H9 (cell line): Measurements from ENCODE around the gene TFDP1. TPM values are rescaled to one million over a fixed set of nuclear protein-coding genes. Genes with fewer than 3 reads are reported as not detected.

Experiments
- DNase-seq: peaks from one replicate; pipeline ENCODE4 v3.0.0-alpha.2; 2017
- H2AFZ ChIP-seq: one replicate; pipeline ENCODE4 v1.6.1; 2013; ENCODE audit warnings: mild to moderate bottlenecking, low read length, control low read depth, moderate library complexity
- H2AK5ac ChIP-seq: 2 replicates; pipeline ENCODE4 v1.6.1; 2013; ENCODE audit warnings: low read length, control low read depth, mixed read lengths; ENCODE audit not compliant: insufficient read length
- H2BK120ac ChIP-seq: one replicate; pipeline ENCODE4 v1.6.1; 2013; ENCODE audit warnings: low read depth, mild to moderate bottlenecking, low read length, control low read depth, inconsistent platforms; ENCODE audit not compliant: poor library complexity, severe bottlenecking
- H2BK12ac ChIP-seq: 2 replicates; pipeline ENCODE4 v1.6.1; 2013; ENCODE audit warnings: low read length, control low read depth, mixed read lengths, low read depth; ENCODE audit not compliant: insufficient read length
- H2BK15ac ChIP-seq: 2 replicates; pipeline ENCODE4 v1.6.1; 2013; ENCODE audit warnings: low read depth, low read length, control low read depth
- H2BK20ac ChIP-seq: one replicate; pipeline ENCODE4 v1.6.1; 2013; ENCODE audit warnings: low read depth, mild to moderate bottlenecking, low read length, control low read depth, inconsistent platforms; ENCODE audit not compliant: poor library complexity, severe bottlenecking
- H2BK5ac ChIP-seq: 2 replicates; pipeline ENCODE4 v1.6.1; 2013; ENCODE audit warnings: low read length, control low read depth, mixed read lengths; ENCODE audit not compliant: insufficient read length
- H3K14ac ChIP-seq: 2 replicates; pipeline ENCODE4 v1.6.1; 2013; ENCODE audit warnings: low read length, control low read depth; ENCODE audit not compliant: insufficient read depth
- H3K18ac ChIP-seq: 2 replicates; pipeline ENCODE4 v1.6.1; 2013; ENCODE audit warnings: low read depth, mild to moderate bottlenecking, mixed read lengths, low read length, control low read depth; ENCODE audit not compliant: insufficient read length
- H3K23ac ChIP-seq: 2 replicates; pipeline ENCODE4 v1.6.1; 2013; ENCODE audit warnings: low read length, control low read depth, mixed read lengths, low read depth; ENCODE audit not compliant: insufficient read length
- H3K23me2 ChIP-seq: 2 replicates; pipeline ENCODE4 v1.6.1; 2013; ENCODE audit warnings: low read depth, mild to moderate bottlenecking, mixed read lengths, low read length, control low read depth; ENCODE audit not compliant: insufficient read length, poor library complexity, severe bottlenecking
- H3K27ac ChIP-seq: 2 replicates; pipeline ENCODE4 v1.5.1; 2013; ENCODE audit warnings: low read length, control low read depth, mixed read lengths, low read depth; ENCODE audit not compliant: insufficient read length
- H3K27me3 ChIP-seq: 2 replicates; pipeline ENCODE4 v1.6.1; 2013; ENCODE audit warnings: low read length, control low read depth, inconsistent platforms; ENCODE audit not compliant: insufficient read depth
- H3K4ac ChIP-seq: 2 replicates; pipeline ENCODE4 v1.6.1; 2013; ENCODE audit warnings: low read depth, mild to moderate bottlenecking, control low read depth, inconsistent platforms, low read length, moderate library complexity
- H3K4me1 ChIP-seq: 2 replicates; pipeline ENCODE4 v1.6.1; 2013; ENCODE audit warnings: low read length, control low read depth, inconsistent platforms; ENCODE audit not compliant: insufficient read depth
- H3K4me2 ChIP-seq: 2 replicates; pipeline ENCODE4 v1.6.1; 2013; ENCODE audit warnings: low read length, control low read depth, mixed read lengths; ENCODE audit not compliant: insufficient read length, insufficient read depth
- H3K56ac ChIP-seq: 2 replicates; pipeline ENCODE4 v1.6.1; 2013; ENCODE audit warnings: low read depth, mild to moderate bottlenecking, mixed read lengths, low read length, control low read depth; ENCODE audit not compliant: insufficient read length
- H3K79me1 ChIP-seq: 2 replicates; pipeline ENCODE4 v1.6.1; 2013; ENCODE audit warnings: low read depth, mild to moderate bottlenecking, moderate library complexity, low read length, control low read depth, inconsistent platforms; ENCODE audit not compliant: insufficient read depth, poor library complexity, severe bottlenecking
- H3K79me2 ChIP-seq: 2 replicates; pipeline ENCODE4 v1.6.1; 2013; ENCODE audit warnings: low read length, control low read depth, inconsistent platforms; ENCODE audit not compliant: insufficient read depth
- H3K9ac ChIP-seq: 2 replicates; pipeline ENCODE4 v1.6.1; 2013; ENCODE audit warnings: low read length, control low read depth, mixed read lengths; ENCODE audit not compliant: insufficient read length; ENCODE audit errors: extremely low read depth
- H3K9me3 ChIP-seq: one replicate; pipeline ENCODE4 v1.6.1; 2013; ENCODE audit warnings: low read depth, low read length, inconsistent platforms; ENCODE audit not compliant: control insufficient read depth
- H3T11ph ChIP-seq: one replicate; pipeline ENCODE4 v1.6.1; 2013; ENCODE audit warnings: mild to moderate bottlenecking, low read length, control low read depth, inconsistent platforms
- H4K20me1 ChIP-seq: one replicate; pipeline ENCODE4 v1.6.1; 2013; ENCODE audit not compliant: control insufficient read depth, insufficient read length, insufficient read depth
- H4K5ac ChIP-seq: 2 replicates; pipeline ENCODE4 v1.6.1; 2013; ENCODE audit warnings: low read depth, mild to moderate bottlenecking, mixed read lengths, low read length, control low read depth; ENCODE audit not compliant: insufficient read length
- H4K8ac ChIP-seq: replicated peaks from 2 replicates; pipeline ENCODE4 v1.6.1; 2013; ENCODE audit warnings: low read length, control low read depth, mixed read lengths, low read depth; ENCODE audit not compliant: insufficient read length
- H4K91ac ChIP-seq: 2 replicates; pipeline ENCODE4 v1.6.1; 2013; ENCODE audit warnings: low read depth, mild to moderate bottlenecking, moderate library complexity, mixed read lengths, low read length, control low read depth; ENCODE audit not compliant: insufficient read length
- H3K27ac Mint-ChIP-seq, 3 experiments: 2 replicates in 2 of 3; 3 replicates in 1 of 3; pipeline ENCODE4 v1.8.0; 2020 to 2021; ENCODE audit warnings: mixed read lengths in 3 of 3, mild to moderate bottlenecking in 1 of 3, moderate library complexity in 1 of 3
- H3K27me3 Mint-ChIP-seq: 2 replicates; pipeline ENCODE4 v1.8.0; 2021; ENCODE audit warnings: low read depth, mild to moderate bottlenecking, moderate library complexity, mixed read lengths
- H3K36me3 Mint-ChIP-seq, 3 experiments: 2 replicates in 2 of 3; 3 replicates in 1 of 3; pipeline ENCODE4 v1.8.0; 2020 to 2021; ENCODE audit warnings: low read depth in 3 of 3, mixed read lengths in 3 of 3; ENCODE audit not compliant: insufficient read depth in 1 of 3
- H3K4me1 Mint-ChIP-seq, 2 experiments: 2 replicates each; pipeline ENCODE4 v1.8.0; 2020; ENCODE audit warnings: mixed read lengths in 2 of 2
- H3K4me3 Mint-ChIP-seq, 2 experiments: 2 replicates in 1 of 2; 3 replicates in 1 of 2; pipeline ENCODE4 v1.8.0; 2020 to 2021; ENCODE audit warnings: mild to moderate bottlenecking in 2 of 2, mixed read lengths in 2 of 2, moderate library complexity in 1 of 2
- H3K9me3 Mint-ChIP-seq, 2 experiments: 2 replicates in 1 of 2; 3 replicates in 1 of 2; pipeline ENCODE4 v1.8.0; 2020; ENCODE audit warnings: mild to moderate bottlenecking in 2 of 2, mixed read lengths in 2 of 2, moderate library complexity in 1 of 2
- CTCF ChIP-seq: fragments of 200-600 bp; sonication (generic); conservative IDR thresholded peaks from 3 replicates; pipeline ENCODE4 v1.8.0; 2021; ENCODE audit warnings: antibody characterized with exemption, mild to moderate bottlenecking
- WGBS: extraction: QIAGEN DNeasy Blood & Tissue Kit; methylation state at CpG from one replicate; pipeline ENCODE4 v1.1.7; 2013; ENCODE audit warnings: missing lambda C conversion rate, low lambda C conversion rate, mixed read lengths; ENCODE audit not compliant: insufficient read length; ENCODE audit errors: extremely low coverage; 5-methylcytosine and 5-hydroxymethylcytosine counted together
- total RNA-seq: library from RNA; stranded (reverse); gene quantifications from 2 replicates; pipeline ENCODE4 v1.2.1, GENCODE V29; 2021

Gene TFDP1
- total RNA-seq, 1 experiment from 2014 or later: 111 TPM

- DNase-seq: no peak
- Histone ChIP-seq H2BK12ac (no peak overlapping the region), H3K14ac (no peak overlapping the region), H4K5ac (no peak overlapping the region), H3K4me2 (no peak overlapping the region), H3K79me2 (no peaks in the 10 kb centered on the region), H2AFZ (no peak overlapping the region), H3T11ph (no peak overlapping the region), H2BK5ac (no peak overlapping the region), H3K18ac (no peak overlapping the region), H2BK20ac (no peak overlapping the region), H4K8ac (no peak overlapping the region), H3K4ac (no peak overlapping the region), H3K9me3 (no peaks in the 10 kb centered on the region), H4K91ac (no peak overlapping the region), H3K27me3 (no peaks in the 10 kb centered on the region), H3K4me1 (0 out of 2 replicates have a peak, but pooled peaks cover 2% of the 10 kb centered on the region), H2BK15ac (no peak overlapping the region), H2BK120ac (no peak overlapping the region), H3K23ac (no peak overlapping the region), H3K23me2 (no peaks in the 10 kb centered on the region), H3K56ac (no peak overlapping the region), H3K9ac (no peak overlapping the region), H3K27ac (no peak overlapping the region), H2AK5ac (no peak overlapping the region), H3K79me1 (no peaks in the 10 kb centered on the region), H4K20me1 (no peaks in the 10 kb centered on the region)
- no peak for TF ChIP-seq CTCF
- WGBS: no CpG with 5 or more reads among the region's 17 CpGs
- Mint-ChIP-seq H3K27ac (peak overlapping the region in 2 of 3 experiments; percentile 34 to 68; a peak in 1 of 7 replicates), H3K9me3 (no peaks in the 10 kb centered on the region), H3K36me3 (no peaks in the 10 kb centered on the region), H3K4me3 (no peak overlapping the region), H3K27me3 (peaks cover 1% of the 10 kb centered on the region; the same call in 1 of the 2 replicates), H3K4me1 (peaks cover 10 to 18% of the 10 kb centered on the region in 2 experiments)
Measured at GRCh38 chr13:113564331-113565023, 20.1 kb upstream of the TFDP1 start.
